Heart right ventricle (tissue), 16 donors: Measurements from ENCODE around the gene LONP2. TPM values are rescaled to one million over a fixed set of nuclear protein-coding genes. Genes with fewer than 3 reads are reported as not detected.

Source experiments
- ATAC-seq, 8 donors: fragments of 200-7000 bp; cut with Tn5 transposase; one replicate each; pipeline ENCODE4 v1.9.1; 2020; ENCODE audit warnings: mild to moderate bottlenecking in 8 of 8, moderate library complexity in 8 of 8, moderate number of reproducible peaks in 1 of 8
- DNase-seq, 2 donors: peaks; one replicate each; pipeline ENCODE4 v3.0.0-alpha.2; 2020
- H3K27ac ChIP-seq, 10 donors: fragments of 200-600 bp; sonication (generic) in 2 of 10; one replicate each; pipeline versions ENCODE4 v1.5.0 to v1.8.0; 2020 to 2022; ENCODE audit warnings: mild to moderate bottlenecking in 3 of 10
- H3K27me3 ChIP-seq, 7 donors: fragments of 200-600 bp; one replicate each; pipeline ENCODE4 v1.8.0; 2021 to 2022; ENCODE audit warnings: mild to moderate bottlenecking in 2 of 7
- H3K36me3 ChIP-seq, 9 donors: fragments of 200-600 bp; sonication (generic) in 1 of 9; one replicate each; pipeline versions ENCODE4 v1.5.0 to v1.8.0; 2020 to 2022; ENCODE audit warnings: mild to moderate bottlenecking in 2 of 9
- H3K4me1 ChIP-seq, 9 donors: fragments of 200-600 bp; sonication (generic) in 1 of 9; one replicate each; pipeline versions ENCODE4 v1.5.0 to v1.8.0; 2020 to 2022; ENCODE audit warnings: mild to moderate bottlenecking in 4 of 9
- H3K4me3 ChIP-seq, 10 donors: fragments of 200-600 bp; sonication (generic) in 2 of 10; one replicate each; pipeline versions ENCODE4 v1.5.0 to v1.8.0; 2020 to 2022; ENCODE audit warnings: mild to moderate bottlenecking in 7 of 10, moderate library complexity in 2 of 10
- H3K9me3 ChIP-seq, 11 donors: fragments of 200-600 bp in 10 of 11; sonication (generic) in 2 of 11; one replicate each; pipeline versions ENCODE4 v1.5.0 to v1.8.0; 2013 to 2022; ENCODE audit warnings: mild to moderate bottlenecking in 2 of 11, control low read depth in 1 of 11, moderate library complexity in 1 of 11
- WGBS, 2 donors: extraction: QIAGEN DNeasy Blood & Tissue Kit; methylation state at CpG; one replicate each; pipeline ENCODE4 v1.1.7; 2013; ENCODE audit warnings: inconsistent platforms in 1 of 2; 5-methylcytosine and 5-hydroxymethylcytosine counted together
- intact Hi-C, 10 donors: fragments of 100-400 bp; cut with DNase I; formaldehyde crosslinking; loops; one replicate each; pipeline versions ENCODE4 v1.11.1 to v1.14.2; 2022
- polyA plus RNA-seq, 2 donors: library from polyadenylated mRNA; stranded (reverse); fragments of 200-250 nt; gene quantifications; one replicate each; pipeline ENCODE4 v1.2.3, GENCODE V29; 2013
- total RNA-seq, 10 donors: library from RNA; stranded (reverse); fragmentation: NEBNext Ultra II Directional in 3 of 10; extraction: Animal tissue kit (Norgen Biotek cat#: 25700) in 3 of 10; gene quantifications; one replicate each; pipeline versions ENCODE4 v1.2.1 to v1.2.4, GENCODE V29; 2021 to 2023
- TF ChIP-seq, protein P1 (sequence below), 9 donors: fragments of 200-600 bp; sonication (generic) in 2 of 9; IDR thresholded peaks; one replicate each; pipeline versions ENCODE4 v1.5.0 to v1.8.0; 2021 to 2022; ENCODE audit warnings: antibody characterized with exemption in 9 of 9, mild to moderate bottlenecking in 5 of 9, moderate library complexity in 1 of 9
- donor health status: Arrhythmogenic right ventricular cardiomyopathy.
- donor health status: ischemic (EF 13 %, LVEDD 7.1; RV severe dilation, severe dysfunction).
- donor health status: healthy with polysubstance abuse.
- donor health status: DM: no; HTN: yes; CAD: no.
- donor health status: DM: no; HTN: no; CAD: no.
- donor health status: ischemic (EF 25% LVEDD 6.9; RV normal size, moderate dysfunction).
- donor health status: ischemic (EF 25% LVEDD 5.7; RV mildly dilated, moderate dysfunction).
- donor health status: healthy.
- donor health status: DM: yes; HTN: yes; CAD: no.
- donor health status: Ischemic cardiomyopathy.
- donor health status: ischemic (EF 35%, LVEDD 5.7; RV mildly dilated, moderate dysfunction).
- donor health status: nonischemic (EF 11% LVEDD 7.7; RV severe dilation, severe dysfunction).
- donor health status: DM: yes; HTN: yes; CAD: no.
- donor health status: PGD.
- donor health status: ischemic (EF 29% LVEDD 5.4; RV normal size, mild dysfunction).
- donor health status: nonischemic (EF 23%, LVEDD 6.1; RV moderate dilation, normal function).

LONP2 gene
- total and polyA plus RNA-seq, 12 donors, result 16.5 to 86.6 (median 74.5) TPM

DNA sequence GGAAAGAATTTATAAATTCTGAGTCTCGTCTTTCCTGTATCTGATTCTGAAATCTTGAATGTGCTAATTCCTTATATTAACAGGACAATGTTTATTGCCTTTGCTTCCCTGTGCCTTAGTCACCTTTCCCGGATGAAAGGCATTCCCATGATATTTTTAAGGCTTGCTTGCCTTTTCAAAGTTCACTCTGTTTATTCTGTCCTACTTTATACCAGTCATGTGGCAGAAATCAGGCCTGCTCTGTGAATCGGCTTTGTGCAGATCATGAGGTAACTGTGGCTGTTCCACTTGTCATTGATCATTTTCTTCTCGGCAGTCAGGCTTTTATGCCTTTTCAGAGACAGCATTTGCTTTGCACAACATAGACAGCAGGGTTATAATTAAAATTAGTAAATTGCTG lies 32.0 kb downstream of the LONP2 start:
- intact Hi-C loops, result loop anchor here in 1 of 10 donors (10.0 kb wide), 1 partner anchor 269 kb away; no protein-coding TSS in a partner anchor
- peak overlapping the region in 4 of 10 donors; percentile 27 to 67 (median 50) for H3K27ac ChIP-seq
- no peak overlapping the region for H3K4me3 ChIP-seq
- WGBS, 2 donors, result 48 to 60% methylated on average over 4 of the region's 4 CpGs
- DNase-seq, result no peak
- H3K4me1 ChIP-seq, result peaks cover 8 to 74% (median 59%) of the 10 kb centered on the region in 9 donors
- TF ChIP-seq, protein P1, sequence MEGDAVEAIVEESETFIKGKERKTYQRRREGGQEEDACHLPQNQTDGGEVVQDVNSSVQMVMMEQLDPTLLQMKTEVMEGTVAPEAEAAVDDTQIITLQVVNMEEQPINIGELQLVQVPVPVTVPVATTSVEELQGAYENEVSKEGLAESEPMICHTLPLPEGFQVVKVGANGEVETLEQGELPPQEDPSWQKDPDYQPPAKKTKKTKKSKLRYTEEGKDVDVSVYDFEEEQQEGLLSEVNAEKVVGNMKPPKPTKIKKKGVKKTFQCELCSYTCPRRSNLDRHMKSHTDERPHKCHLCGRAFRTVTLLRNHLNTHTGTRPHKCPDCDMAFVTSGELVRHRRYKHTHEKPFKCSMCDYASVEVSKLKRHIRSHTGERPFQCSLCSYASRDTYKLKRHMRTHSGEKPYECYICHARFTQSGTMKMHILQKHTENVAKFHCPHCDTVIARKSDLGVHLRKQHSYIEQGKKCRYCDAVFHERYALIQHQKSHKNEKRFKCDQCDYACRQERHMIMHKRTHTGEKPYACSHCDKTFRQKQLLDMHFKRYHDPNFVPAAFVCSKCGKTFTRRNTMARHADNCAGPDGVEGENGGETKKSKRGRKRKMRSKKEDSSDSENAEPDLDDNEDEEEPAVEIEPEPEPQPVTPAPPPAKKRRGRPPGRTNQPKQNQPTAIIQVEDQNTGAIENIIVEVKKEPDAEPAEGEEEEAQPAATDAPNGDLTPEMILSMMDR (IDR thresholded peaks at IDR 0.05), result no peak
- H3K36me3 ChIP-seq, result peaks cover 0 to 64% (median 6%) of the 10 kb centered on the region in 9 donors
- peak in 4 of 8 donors; percentile 26 to 60 (median 44) for ATAC-seq
- no peaks in the 10 kb centered on the region for H3K9me3 ChIP-seq
- no peaks in the 10 kb centered on the region for H3K27me3 ChIP-seq

DNA sequence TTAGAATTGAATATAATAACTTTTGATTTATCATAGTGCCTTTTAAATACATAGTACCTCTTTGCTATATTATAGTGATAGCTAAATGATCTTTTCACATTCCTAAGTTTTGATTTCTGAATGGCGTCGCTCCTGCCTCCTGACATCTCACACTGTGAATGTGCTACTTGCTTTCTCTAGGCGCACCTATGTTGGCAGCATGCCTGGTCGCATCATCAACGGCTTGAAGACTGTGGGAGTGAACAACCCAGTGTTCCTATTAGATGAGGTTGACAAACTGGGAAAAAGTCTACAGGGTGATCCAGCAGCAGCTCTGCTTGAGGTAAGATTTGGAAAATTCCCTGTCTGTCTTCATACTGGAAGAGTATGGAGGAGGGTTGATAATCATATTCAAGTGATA lies 33.1 kb downstream of the LONP2 start:
- intact Hi-C loops, result loop anchor here in 1 of 10 donors (10.0 kb wide), 1 partner anchor 268 kb away; no protein-coding TSS in a partner anchor
- ATAC-seq, result no peak
- Histone ChIP-seq H3K27ac (peak overlapping the region in 3 of 10 donors; percentile 0 to 50 (median 38)), H3K27me3 (no peaks in the 10 kb centered on the region), H3K4me3 (no peak overlapping the region), H3K4me1 (peaks cover 8 to 76% (median 62%) of the 10 kb centered on the region in 9 donors), H3K9me3 (no peaks in the 10 kb centered on the region), H3K36me3 (peaks cover 0 to 53% (median 5%) of the 10 kb centered on the region in 9 donors)
- TF ChIP-seq, protein P1 (IDR thresholded peaks at IDR 0.05), result no peak
- WGBS, 2 donors, result 75 to 80% methylated on average over 5 of the region's 5 CpGs
- DNase-seq, result no peak

DNA sequence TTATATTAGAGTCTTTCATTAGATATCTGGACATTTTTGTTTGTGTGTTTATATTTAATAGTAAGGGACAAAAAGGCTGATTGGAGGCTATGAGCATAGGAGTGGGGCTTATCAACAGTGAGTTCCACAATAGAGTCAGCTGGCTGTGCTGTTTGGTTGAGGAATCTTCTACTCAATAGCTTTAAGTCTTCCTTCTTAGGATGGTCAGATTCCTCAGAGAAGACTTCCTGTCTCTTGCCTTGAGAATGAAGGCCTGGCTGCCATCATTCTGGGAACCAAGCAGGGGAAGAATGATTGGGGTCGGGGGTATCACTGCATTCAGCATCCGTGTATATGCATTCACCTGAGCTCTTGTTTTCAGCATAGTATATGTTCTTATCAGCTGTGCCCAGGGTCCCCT lies 35.1 kb downstream of the LONP2 start:
- H3K27me3 ChIP-seq, result no peaks in the 10 kb centered on the region
- peak overlapping the region in 4 of 10 donors; percentile 4 to 50 (median 29) for H3K27ac ChIP-seq
- peaks cover 0 to 43% (median 2%) of the 10 kb centered on the region in 9 donors for H3K36me3 ChIP-seq
- TF ChIP-seq, protein P1 (IDR thresholded peaks at IDR 0.05), result peak in 1 of 9 donors; percentile 13
- H3K4me1 ChIP-seq, result peaks cover 12 to 76% (median 65%) of the 10 kb centered on the region in 9 donors
- no peak overlapping the region for H3K4me3 ChIP-seq
- no peaks in the 10 kb centered on the region for H3K9me3 ChIP-seq
- ATAC-seq, result peak in 2 of 8 donors; percentile 35
- no peak for DNase-seq
- intact Hi-C loops, result loop anchor here in 1 of 10 donors (10.0 kb wide), 1 partner anchor 266 kb away; no protein-coding TSS in a partner anchor
- 54 to 73% methylated on average over 2 of the region's 2 CpGs for WGBS, 2 donors

DNA sequence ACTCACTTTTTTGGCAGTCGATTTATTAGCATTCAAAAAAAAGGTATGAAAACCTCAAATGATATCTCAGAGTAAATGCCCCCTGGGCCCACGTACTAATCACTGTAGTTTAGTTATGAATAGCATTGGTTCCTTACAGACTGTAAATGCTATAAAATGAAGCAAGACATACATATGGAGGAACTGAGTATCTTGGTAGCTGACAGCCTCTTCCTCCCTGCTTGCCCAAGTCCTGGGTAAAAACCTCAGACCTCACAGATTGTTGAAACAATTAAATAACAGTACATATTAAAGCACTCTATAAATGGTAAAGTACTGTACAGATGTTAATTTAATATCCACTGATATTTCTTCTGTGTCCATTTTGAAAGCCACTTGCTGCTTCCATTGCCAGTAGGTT lies 36.4 kb downstream of the LONP2 start:
- peak overlapping the region in 4 of 10 donors; percentile 4 to 50 (median 24) for H3K27ac ChIP-seq

More for the DNA sequence above, 36.4 kb downstream of the LONP2 start:
- intact Hi-C loops, result loop anchor here in 1 of 10 donors (10.0 kb wide), 1 partner anchor 264 kb away; no protein-coding TSS in a partner anchor
- peaks cover 12 to 76% (median 65%) of the 10 kb centered on the region in 9 donors for H3K4me1 ChIP-seq
- no peak overlapping the region for H3K4me3 ChIP-seq
- DNase-seq (no peak), ATAC-seq (no peak)
- TF ChIP-seq, protein P1 (IDR thresholded peaks at IDR 0.05), result no peak
- no peaks in the 10 kb centered on the region for H3K9me3 ChIP-seq
- H3K27me3 ChIP-seq, result no peaks in the 10 kb centered on the region
- 89 to 94% methylated on average over 2 of the region's 2 CpGs for WGBS, 2 donors
- peaks cover 0 to 42% (median 9%) of the 10 kb centered on the region in 9 donors for H3K36me3 ChIP-seq
